Naive thymus-derived CD4-positive, alpha-beta T cell (primary cell): ENCODE data around the gene SYNE2. TPM values are rescaled to one million over a fixed set of nuclear protein-coding genes. Genes with fewer than 3 reads are reported as not detected.

Experiments used
- ATAC-seq: fragments of 150-1000 bp; cut with Tn5 transposase; 2 replicates; pipeline ENCODE4 v1.10.0; 2021; ENCODE audit warnings: mild to moderate bottlenecking, moderate library complexity
- CTCF ChIA-PET: fragments of 350-600 bp; sonication (Branson Sonifier 250); formaldehyde crosslinking; loops from one replicate; lab custom pipeline; 2021; ENCODE audit warnings: antibody characterized with exemption; lab: Charles Lee
- POLR2A ChIA-PET: fragments of 350-600 bp; sonication (Branson Sonifier 250); formaldehyde crosslinking; loops from one replicate; lab custom pipeline; 2021; ENCODE audit warnings: antibody characterized with exemption, inconsistent platforms; lab: Charles Lee
- DNase-seq, 9 donors: peaks; one replicate each; pipeline versions ENCODE4 v3.0.0 to v3.0.0-alpha.2; 2020 to 2022; ENCODE audit warnings: mixed read lengths in 1 of 9
- H3K27ac ChIP-seq: one replicate; pipeline ENCODE4 v1.7.0; 2013; ENCODE audit warnings: mild to moderate bottlenecking, low read depth, low read length, moderate library complexity
- H3K27me3 ChIP-seq, 2 donors: one replicate each; pipeline ENCODE4 v1.7.0; 2013; ENCODE audit warnings: low read length in 2 of 2, mild to moderate bottlenecking in 2 of 2, moderate library complexity in 2 of 2; ENCODE audit not compliant: control insufficient read depth in 2 of 2, insufficient read depth in 2 of 2
- H3K36me3 ChIP-seq, 3 experiments: 1 replicate in 2 of 3; 2 replicates in 1 of 3; pipeline ENCODE4 v1.7.0; 2013; ENCODE audit warnings: low read length in 3 of 3, mild to moderate bottlenecking in 3 of 3, moderate library complexity in 1 of 3; ENCODE audit not compliant: insufficient read depth in 3 of 3, control insufficient read depth in 2 of 3
- H3K4me1 ChIP-seq, 2 donors: one replicate each; pipeline ENCODE4 v1.7.0; 2013; ENCODE audit warnings: low read length in 2 of 2, mild to moderate bottlenecking in 2 of 2, moderate library complexity in 1 of 2; ENCODE audit not compliant: control insufficient read depth in 2 of 2, insufficient read depth in 2 of 2
- H3K4me3 ChIP-seq: 2 replicates; pipeline ENCODE4 v1.7.0; 2013; ENCODE audit warnings: mild to moderate bottlenecking, low read length
- H3K9me3 ChIP-seq, 3 experiments: 1 replicate in 2 of 3; 2 replicates in 1 of 3; pipeline ENCODE4 v1.7.0; 2013; ENCODE audit warnings: low read length in 3 of 3; ENCODE audit not compliant: control insufficient read depth in 2 of 3
- H3K27ac Mint-ChIP-seq, 9 donors: one replicate each; pipeline ENCODE4 v1.8.0; 2020 to 2022; ENCODE audit warnings: mixed read lengths in 9 of 9, mild to moderate bottlenecking in 8 of 9, moderate library complexity in 5 of 9, inconsistent platforms in 2 of 9
- H3K27me3 Mint-ChIP-seq, 5 donors: one replicate each; pipeline ENCODE4 v1.8.0; 2021 to 2022; ENCODE audit warnings: mixed read lengths in 5 of 5, mild to moderate bottlenecking in 1 of 5
- H3K36me3 Mint-ChIP-seq, 5 donors: one replicate each; pipeline ENCODE4 v1.8.0; 2020 to 2022; ENCODE audit warnings: mixed read lengths in 5 of 5, mild to moderate bottlenecking in 3 of 5, inconsistent platforms in 1 of 5
- H3K4me1 Mint-ChIP-seq, 7 donors: one replicate each; pipeline ENCODE4 v1.8.0; 2020 to 2022; ENCODE audit warnings: mixed read lengths in 7 of 7, mild to moderate bottlenecking in 3 of 7, inconsistent platforms in 1 of 7
- H3K4me3 Mint-ChIP-seq, 10 donors: one replicate each; pipeline ENCODE4 v1.8.0; 2020 to 2022; ENCODE audit warnings: mild to moderate bottlenecking in 10 of 10, mixed read lengths in 10 of 10, moderate library complexity in 6 of 10, inconsistent platforms in 2 of 10
- H3K9me3 Mint-ChIP-seq, 11 donors: one replicate each; pipeline ENCODE4 v1.8.0; 2020 to 2022; ENCODE audit warnings: mixed read lengths in 11 of 11, mild to moderate bottlenecking in 4 of 11, inconsistent platforms in 1 of 11, moderate library complexity in 1 of 11
- intact Hi-C, 2 donors: fragments of 100-400 bp; cut with micrococcal nuclease; formaldehyde crosslinking; loops; one replicate each; pipeline ENCODE4 v1.15.1; 2023
- polyA plus RNA-seq, 2 donors: library from polyadenylated mRNA; unstranded; fragments of 300-500 nt; fragmentation: Illumina TruSeq; gene quantifications; one replicate each; pipeline ENCODE4 v1.2.3, GENCODE V29; 2021
- total RNA-seq, 6 experiments: library from RNA in 5 of 6; stranded (reverse) in 5 of 6; gene quantifications; 1 replicate in 5 of 6; 2 replicates in 1 of 6; pipeline ENCODE4 v1.2.3 and lab custom pipeline; 2021 to 2026

SYNE2 gene
- total and polyA plus RNA-seq, 7 experiments from 2014 or later = 22.4 to 170 (median 139) TPM

DNA sequence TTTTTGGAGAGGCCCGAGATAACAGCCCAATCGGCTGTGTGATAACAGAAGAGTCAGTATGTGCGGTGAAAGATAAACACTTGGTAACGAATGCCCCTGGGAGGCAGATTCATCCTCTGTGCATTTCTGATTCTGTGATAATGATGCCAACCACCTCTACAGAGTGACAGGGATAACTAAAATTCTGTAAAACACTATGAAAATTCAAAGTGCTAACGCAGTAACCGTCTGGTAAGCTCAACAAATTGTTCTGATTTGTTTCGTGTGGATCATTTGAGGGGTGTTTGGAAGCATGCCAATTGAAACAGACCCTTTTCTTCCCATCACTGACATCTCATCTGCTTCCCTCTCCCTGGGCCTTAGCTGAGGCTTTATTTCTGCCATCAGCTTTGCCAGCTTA, 365.0 kb downstream of the SYNE2 start:
- POLR2A ChIA-PET = no interaction called here
- Histone ChIP-seq H3K27me3 (no peaks in the 10 kb centered on the region), H3K36me3 (peaks cover 5 to 93% (median 66%) of the 10 kb centered on the region in 3 experiments), H3K27ac (no peak overlapping the region), H3K9me3 (no peaks in the 10 kb centered on the region), H3K4me1 (no peaks in the 10 kb centered on the region), H3K4me3 (no peak overlapping the region)
- CTCF ChIA-PET = no interaction called here
- Mint-ChIP-seq H3K36me3 (peaks cover 18 to 61% (median 43%) of the 10 kb centered on the region in 5 donors), H3K9me3 (peaks cover 0 to 2% (median 0%) of the 10 kb centered on the region in 11 donors), H3K27ac (no peak overlapping the region), H3K27me3 (no peaks in the 10 kb centered on the region), H3K4me1 (no peaks in the 10 kb centered on the region), H3K4me3 (no peak overlapping the region)
- ATAC-seq = no peak
- DNase-seq = no peak
- intact Hi-C loops = no loop called here

DNA sequence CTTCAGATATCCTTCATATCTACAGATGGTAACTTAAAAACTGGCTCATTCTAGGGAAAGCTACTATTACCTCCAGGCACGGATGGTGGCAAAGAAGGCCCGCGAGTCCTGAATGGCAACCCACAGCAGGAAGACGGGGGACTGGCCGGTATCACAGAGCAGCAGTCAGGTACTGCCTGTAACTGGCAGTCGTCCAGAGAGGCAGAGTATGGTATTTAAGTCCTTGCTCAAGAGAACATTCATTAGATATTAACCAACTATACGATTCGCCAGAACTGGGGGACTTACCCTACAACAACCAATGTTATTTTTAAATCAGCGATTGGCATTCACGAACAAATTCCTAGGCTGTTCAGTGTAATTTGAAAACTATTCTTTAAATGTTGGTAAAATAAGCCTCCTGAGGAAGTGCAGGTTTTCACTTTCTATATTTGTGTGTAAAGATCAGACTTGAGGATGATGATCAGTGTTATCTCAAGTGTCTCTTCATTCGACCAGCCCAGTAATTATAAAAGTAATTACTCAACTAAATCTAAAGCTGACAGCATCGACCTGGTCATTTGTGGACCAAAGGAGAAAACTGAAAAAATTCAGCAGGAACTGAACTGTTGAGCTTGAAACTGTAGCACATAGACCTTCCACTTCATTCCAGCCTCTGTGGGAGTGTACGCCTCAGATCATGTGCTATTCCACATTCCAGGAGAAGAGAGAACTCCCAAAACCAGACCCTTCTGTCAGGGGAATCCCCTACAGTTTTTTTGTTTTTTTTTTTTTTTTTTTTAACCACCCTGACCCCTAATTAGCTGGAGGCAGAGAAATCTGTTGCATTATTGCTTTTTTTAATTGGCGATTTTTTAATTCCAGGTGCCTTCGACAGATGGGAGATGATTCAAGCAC, 365.8 kb downstream of the SYNE2 start:
- Mint-ChIP-seq H3K27me3 (no peaks in the 10 kb centered on the region), H3K9me3 (peaks cover 0 to 2% (median 0%) of the 10 kb centered on the region in 11 donors), H3K36me3 (peaks cover 22 to 63% (median 45%) of the 10 kb centered on the region in 5 donors), H3K4me1 (no peaks in the 10 kb centered on the region), H3K4me3 (no peak overlapping the region), H3K27ac (peak overlapping the region in 2 of 9 donors; percentile 25 to 62)
- no peak for DNase-seq
- H3K4me1 ChIP-seq = no peaks in the 10 kb centered on the region
- ATAC-seq = no peak
- POLR2A ChIA-PET = no interaction called here
- no peak overlapping the region for H3K4me3 ChIP-seq
- no peak overlapping the region for H3K27ac ChIP-seq
- no peaks in the 10 kb centered on the region for H3K9me3 ChIP-seq
- intact Hi-C loops = no loop called here
- CTCF ChIA-PET = no interaction called here
- no peaks in the 10 kb centered on the region for H3K27me3 ChIP-seq
- peaks cover 5 to 93% (median 66%) of the 10 kb centered on the region in 3 experiments for H3K36me3 ChIP-seq

DNA sequence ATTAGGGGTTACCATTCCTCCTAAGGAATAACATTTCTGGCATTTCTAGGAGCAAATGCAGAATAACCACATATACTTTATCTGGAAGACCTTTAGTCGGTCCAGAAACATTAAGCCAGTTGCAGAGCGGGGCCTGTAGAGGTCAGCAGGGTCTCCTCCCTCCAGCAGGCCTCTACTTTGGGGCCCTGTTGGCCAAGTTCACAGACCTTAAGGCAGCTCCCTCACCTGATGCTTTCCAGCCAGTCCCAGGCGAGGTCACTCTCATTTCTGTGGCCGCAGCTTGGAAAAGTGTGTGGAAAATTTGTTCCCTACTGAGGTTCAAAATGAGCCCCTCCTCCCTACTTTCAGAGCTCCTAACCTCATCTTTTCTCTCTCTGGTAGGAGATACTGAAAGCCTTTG, 367.3 kb downstream of the SYNE2 start:
- H3K27me3 Mint-ChIP-seq = no peaks in the 10 kb centered on the region
- POLR2A ChIA-PET = no interaction called here

DNA sequence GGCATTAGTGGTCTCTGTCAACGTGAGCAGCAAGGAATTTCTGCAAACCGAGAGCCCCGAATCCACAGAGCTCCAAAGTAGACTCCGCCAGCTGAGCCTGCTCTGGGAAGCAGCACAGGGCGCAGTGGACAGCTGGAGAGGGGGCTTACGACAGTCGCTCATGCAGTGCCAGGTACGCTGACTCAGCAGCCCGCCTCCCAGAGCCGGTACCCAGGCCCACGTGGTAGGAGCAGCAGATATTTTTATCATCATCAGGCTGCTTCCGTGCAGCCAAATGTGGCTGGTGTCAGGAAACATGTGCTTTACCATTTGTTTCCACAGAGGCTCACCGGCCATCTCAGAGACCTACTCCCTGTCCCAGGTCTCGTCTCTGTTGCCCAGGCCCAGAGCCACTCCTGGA, 367.7 kb downstream of the SYNE2 start:
- Histone ChIP-seq H3K4me3 (no peak overlapping the region), H3K9me3 (no peaks in the 10 kb centered on the region), H3K27ac (no peak overlapping the region), H3K27me3 (no peaks in the 10 kb centered on the region), H3K4me1 (no peaks in the 10 kb centered on the region), H3K36me3 (peaks cover 16 to 92% (median 74%) of the 10 kb centered on the region in 3 experiments)
- Mint-ChIP-seq H3K9me3 (peaks cover 0 to 2% (median 0%) of the 10 kb centered on the region in 11 donors), H3K4me1 (no peaks in the 10 kb centered on the region), H3K4me3 (no peak overlapping the region), H3K27me3 (no peaks in the 10 kb centered on the region), H3K36me3 (peaks cover 20 to 62% (median 47%) of the 10 kb centered on the region in 5 donors), H3K27ac (no peak overlapping the region)
- CTCF ChIA-PET = no interaction called here
- DNase-seq = no peak
- ATAC-seq = no peak
- POLR2A ChIA-PET = no interaction called here
- intact Hi-C loops = no loop called here

More for the DNA sequence above, 367.3 kb downstream of the SYNE2 start:
- intact Hi-C loops = no loop called here
- ATAC-seq = no peak
- H3K4me1 Mint-ChIP-seq = no peaks in the 10 kb centered on the region
- CTCF ChIA-PET = no interaction called here
- H3K27me3 ChIP-seq = no peaks in the 10 kb centered on the region
- H3K36me3 ChIP-seq = peaks cover 13 to 92% (median 75%) of the 10 kb centered on the region in 3 experiments
- peaks cover 22 to 66% (median 47%) of the 10 kb centered on the region in 5 donors for H3K36me3 Mint-ChIP-seq
- no peak overlapping the region for H3K4me3 Mint-ChIP-seq
- H3K9me3 ChIP-seq = no peaks in the 10 kb centered on the region
- no peaks in the 10 kb centered on the region for H3K4me1 ChIP-seq
- no peak overlapping the region for H3K27ac Mint-ChIP-seq
- DNase-seq = no peak
- H3K9me3 Mint-ChIP-seq = peaks cover 0 to 2% (median 0%) of the 10 kb centered on the region in 11 donors
- no peak overlapping the region for H3K27ac ChIP-seq
- H3K4me3 ChIP-seq = no peak overlapping the region

DNA sequence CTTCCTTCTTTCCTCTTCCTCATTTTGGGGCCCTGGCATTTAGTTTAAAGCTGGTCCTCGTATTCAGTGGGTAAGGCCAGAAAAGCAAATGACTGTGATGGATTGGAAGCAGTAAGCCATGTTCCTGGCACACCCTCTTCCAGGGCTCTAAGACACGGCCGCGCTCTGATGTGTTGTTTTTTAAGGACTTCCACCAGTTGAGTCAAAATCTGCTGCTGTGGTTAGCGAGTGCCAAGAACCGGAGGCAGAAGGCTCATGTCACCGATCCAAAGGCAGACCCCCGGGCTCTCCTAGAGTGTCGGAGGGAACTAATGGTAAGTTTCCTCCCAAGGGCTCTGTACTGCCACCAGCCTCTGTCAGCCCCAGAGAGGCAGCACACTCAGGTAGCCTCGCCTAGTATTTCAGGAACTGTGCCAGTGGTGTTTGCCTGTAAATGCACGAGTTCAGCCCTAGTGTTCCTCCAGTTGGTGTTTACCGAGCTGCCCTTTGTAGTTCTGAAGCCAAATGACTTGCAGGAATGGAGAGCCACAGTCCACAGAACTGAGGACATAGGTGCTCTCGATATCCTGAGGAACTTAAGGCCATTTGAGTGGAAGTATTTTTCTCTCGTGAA, 368.7 kb downstream of the SYNE2 start:
- CTCF ChIA-PET = no interaction called here
- Histone ChIP-seq H3K36me3 (peaks cover 16 to 85% (median 64%) of the 10 kb centered on the region in 3 experiments), H3K4me1 (no peaks in the 10 kb centered on the region), H3K4me3 (no peak overlapping the region), H3K27ac (no peak overlapping the region), H3K9me3 (no peaks in the 10 kb centered on the region), H3K27me3 (no peaks in the 10 kb centered on the region)
- peaks cover 0 to 2% (median 0%) of the 10 kb centered on the region in 11 donors for H3K9me3 Mint-ChIP-seq
- POLR2A ChIA-PET = no interaction called here
- H3K4me3 Mint-ChIP-seq = no peak overlapping the region
- no peak for DNase-seq
- peaks cover 10 to 53% (median 38%) of the 10 kb centered on the region in 5 donors for H3K36me3 Mint-ChIP-seq
- intact Hi-C loops = no loop called here
- no peak for ATAC-seq
- H3K27ac Mint-ChIP-seq = no peak overlapping the region
- no peaks in the 10 kb centered on the region for H3K4me1 Mint-ChIP-seq
- no peaks in the 10 kb centered on the region for H3K27me3 Mint-ChIP-seq

DNA sequence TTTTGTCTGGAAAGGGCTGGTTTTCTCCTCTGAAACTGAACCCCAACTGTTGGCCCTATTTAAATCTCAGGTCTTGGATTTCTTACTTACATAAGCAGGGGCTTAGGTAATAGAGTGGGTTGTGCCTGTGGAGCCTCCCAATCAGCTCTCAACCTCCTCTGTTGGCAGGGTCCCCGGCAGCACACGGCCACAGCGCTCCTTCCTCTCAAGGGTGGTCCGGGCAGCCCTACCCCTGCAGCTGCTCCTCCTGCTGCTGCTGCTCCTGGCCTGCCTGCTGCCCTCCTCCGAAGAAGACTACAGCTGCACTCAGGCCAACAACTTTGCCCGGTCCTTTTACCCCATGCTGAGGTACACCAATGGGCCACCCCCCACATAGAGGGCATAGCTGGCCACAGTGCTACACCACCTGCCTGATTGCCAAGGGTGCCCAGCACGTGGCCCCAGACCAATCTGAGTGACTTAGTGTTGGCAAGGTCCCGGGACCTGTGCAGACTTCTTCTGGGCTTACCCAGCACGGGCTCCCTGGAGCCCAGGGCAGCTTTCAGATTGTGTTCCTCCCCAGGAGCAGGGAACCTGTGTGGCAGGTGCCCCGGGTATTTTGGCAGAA, 372.4 kb downstream of the SYNE2 start:
- intact Hi-C loops = no loop called here
- Mint-ChIP-seq H3K27ac (no peak overlapping the region), H3K27me3 (no peaks in the 10 kb centered on the region), H3K9me3 (no peaks in the 10 kb centered on the region), H3K4me1 (no peaks in the 10 kb centered on the region), H3K4me3 (no peak overlapping the region), H3K36me3 (peaks cover 4 to 51% (median 18%) of the 10 kb centered on the region in 5 donors)
- POLR2A ChIA-PET = no interaction called here
- peaks cover 16 to 72% (median 56%) of the 10 kb centered on the region in 3 experiments for H3K36me3 ChIP-seq
- H3K9me3 ChIP-seq = no peaks in the 10 kb centered on the region
- no peaks in the 10 kb centered on the region for H3K4me1 ChIP-seq
- no peak for DNase-seq
- H3K27me3 ChIP-seq = no peaks in the 10 kb centered on the region
- H3K4me3 ChIP-seq = no peak overlapping the region
- ATAC-seq = peak; percentile 31
- H3K27ac ChIP-seq = no peak overlapping the region
- CTCF ChIA-PET = interaction anchor here (0.7 kb wide), 1 partner anchor 140 kb away, joined by 6 read pairs; no protein-coding TSS in a partner anchor
